Esophagus squamous epithelium (tissue), 4 donors: ENCODE data around the gene AHI1.

ENCODE experiments used
- CTCF ChIP-seq, 6 experiments: fragments of 450-650 bp in 4 of 6; fragments of 200-600 bp in 2 of 6; sonication (generic) in 2 of 6; IDR thresholded peaks; one replicate each; pipeline ENCODE4 v1.5.1; 2016 to 2019; ENCODE audit warnings: antibody characterized with exemption in 6 of 6, mild to moderate bottlenecking in 4 of 6, moderate library complexity in 4 of 6
- POLR2A ChIP-seq, 4 donors: fragments of 450-650 bp; IDR thresholded peaks; one replicate each; pipeline ENCODE4 v1.6.1; 2017; ENCODE audit warnings: antibody characterized with exemption in 4 of 4, mild to moderate bottlenecking in 4 of 4, moderate library complexity in 3 of 4

GRCh38 chr6:135265278-135265677, 232.3 kb downstream of the AHI1 start:
- TF ChIP-seq CTCF (IDR thresholded peaks at IDR 0.05) = no peak
- TF ChIP-seq POLR2A (IDR thresholded peaks at IDR 0.05) = no peak
